Heart left ventricle (tissue), 16 donors: Measurements from ENCODE around the gene CBX5. TPM values are rescaled to one million over a fixed set of nuclear protein-coding genes. Genes with fewer than 3 reads are reported as not detected.

ENCODE experiments used
- ATAC-seq, 4 donors: fragments of 200-7000 bp; cut with Tn5 transposase; one replicate each; pipeline ENCODE4 v1.9.1; 2020 to 2022; ENCODE audit warnings: moderate library complexity in 4 of 4, mild to moderate bottlenecking in 3 of 4, moderate number of reproducible peaks in 1 of 4
- DNase-seq, 5 donors: peaks; one replicate each; pipeline ENCODE4 v3.0.0-alpha.2; 2020
- H3K27ac ChIP-seq, 12 donors: fragments of 200-600 bp; sonication (generic) in 4 of 12; one replicate each; pipeline versions ENCODE4 v1.5.0 to v1.8.0; 2016 to 2022; ENCODE audit warnings: mild to moderate bottlenecking in 2 of 12
- H3K27me3 ChIP-seq, 9 donors: fragments of 200-600 bp; sonication (generic) in 2 of 9; one replicate each; pipeline versions ENCODE4 v1.5.1 to v1.8.0; 2016 to 2022; ENCODE audit warnings: mild to moderate bottlenecking in 3 of 9
- H3K36me3 ChIP-seq, 9 donors: fragments of 200-600 bp; sonication (generic) in 2 of 9; one replicate each; pipeline versions ENCODE4 v1.5.0 to v1.8.0; 2018 to 2022; ENCODE audit warnings: mild to moderate bottlenecking in 2 of 9
- H3K4me1 ChIP-seq, 12 donors: fragments of 200-600 bp; sonication (generic) in 4 of 12; one replicate each; pipeline versions ENCODE4 v1.5.0 to v1.8.0; 2016 to 2022; ENCODE audit warnings: mild to moderate bottlenecking in 3 of 12
- H3K4me3 ChIP-seq, 12 donors: fragments of 200-600 bp; sonication (generic) in 4 of 12; one replicate each; pipeline versions ENCODE4 v1.5.0 to v1.8.0; 2017 to 2022; ENCODE audit warnings: mild to moderate bottlenecking in 9 of 12, moderate library complexity in 4 of 12
- H3K9me3 ChIP-seq, 12 donors: fragments of 200-600 bp; sonication (generic) in 4 of 12; one replicate each; pipeline versions ENCODE4 v1.5.0 to v1.8.0; 2016 to 2022; ENCODE audit warnings: mild to moderate bottlenecking in 1 of 12
- POLR2A ChIP-seq, 2 donors: fragments of 450-650 bp; IDR thresholded peaks; one replicate each; pipeline ENCODE4 v1.6.1; 2017; ENCODE audit warnings: antibody characterized with exemption in 2 of 2, mild to moderate bottlenecking in 2 of 2, moderate library complexity in 2 of 2
- WGBS, 4 donors: extraction: QIAGEN DNeasy Blood & Tissue Kit in 2 of 4; methylation state at CpG; one replicate each; pipeline versions ENCODE4 v1.1.5 to v1.1.7; 2013 to 2018; 5-methylcytosine and 5-hydroxymethylcytosine counted together
- intact Hi-C, 10 donors: fragments of 100-400 bp; cut with DNase I; formaldehyde crosslinking; loops; one replicate each; pipeline versions ENCODE4 v1.11.1 to v1.14.2; 2022
- polyA plus RNA-seq, 2 donors: library from polyadenylated mRNA; stranded (reverse); fragments of 200-250 nt; gene quantifications; one replicate each; pipeline ENCODE4 v1.2.3, GENCODE V29; 2013
- total RNA-seq, 9 donors: library from RNA; depleted of rRNA in 2 of 9; stranded (reverse); fragments of >200 nt in 2 of 9; fragmentation: NEBNext Ultra II Directional in 3 of 9; extraction: Animal tissue kit (Norgen Biotek cat#: 25700) in 3 of 9; gene quantifications; one replicate each; pipeline versions ENCODE4 v1.1.0 to v1.2.4, GENCODE V29; 2016 to 2023
- TF ChIP-seq, protein P1 (sequence below), 12 donors: fragments of 200-600 bp; sonication (generic) in 4 of 12; IDR thresholded peaks; one replicate each; pipeline versions ENCODE4 v1.5.0 to v1.8.0; 2018 to 2022; ENCODE audit warnings: antibody characterized with exemption in 12 of 12, mild to moderate bottlenecking in 5 of 12
- donor health status: ischemic (EF 13 %, LVEDD 7.1; RV severe dilation, severe dysfunction).
- donor health status: healthy with polysubstance abuse.
- donor health status: DM: no; HTN: yes; CAD: no.
- donor health status: DM: no; HTN: no; CAD: no.
- donor health status: ischemic (EF 25% LVEDD 6.9; RV normal size, moderate dysfunction).
- donor health status: ischemic (EF 25% LVEDD 5.7; RV mildly dilated, moderate dysfunction).
- donor health status: healthy.
- donor health status: DM: yes; HTN: yes; CAD: no.
- donor health status: ischemic (EF 35%, LVEDD 5.7; RV mildly dilated, moderate dysfunction).
- donor health status: nonischemic (EF 11% LVEDD 7.7; RV severe dilation, severe dysfunction).
- donor health status: DM: yes; HTN: yes; CAD: no.
- donor health status: PGD.
- donor health status: ischemic (EF 29% LVEDD 5.4; RV normal size, mild dysfunction).
- donor health status: nonischemic (EF 23%, LVEDD 6.1; RV moderate dilation, normal function).

CBX5 gene
- total and polyA plus RNA-seq, 11 donors: 18.4 to 59.5 (median 39.9) TPM

DNA sequence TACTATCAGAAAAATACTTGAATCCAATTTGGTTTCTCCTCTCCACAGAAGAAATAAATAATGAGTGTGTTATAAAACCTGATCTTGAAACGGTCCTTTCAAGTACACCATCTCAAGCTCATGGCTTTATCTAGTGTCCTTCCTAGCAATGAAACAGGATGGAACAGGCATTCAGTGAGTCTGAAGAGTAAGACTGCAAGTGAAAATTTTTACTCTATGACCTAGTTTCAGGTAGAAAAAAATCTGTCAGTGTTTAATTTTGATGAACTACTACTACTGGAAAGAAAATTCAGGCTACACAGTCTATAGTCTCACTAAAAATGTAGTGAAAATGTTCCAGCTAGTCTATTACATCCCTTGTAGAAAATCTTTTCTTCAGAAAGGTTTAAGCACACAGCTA lies 7.7 kb downstream of the CBX5 start:
- TF ChIP-seq POLR2A (IDR thresholded peaks at IDR 0.05): no peak
- TF ChIP-seq, protein P1, sequence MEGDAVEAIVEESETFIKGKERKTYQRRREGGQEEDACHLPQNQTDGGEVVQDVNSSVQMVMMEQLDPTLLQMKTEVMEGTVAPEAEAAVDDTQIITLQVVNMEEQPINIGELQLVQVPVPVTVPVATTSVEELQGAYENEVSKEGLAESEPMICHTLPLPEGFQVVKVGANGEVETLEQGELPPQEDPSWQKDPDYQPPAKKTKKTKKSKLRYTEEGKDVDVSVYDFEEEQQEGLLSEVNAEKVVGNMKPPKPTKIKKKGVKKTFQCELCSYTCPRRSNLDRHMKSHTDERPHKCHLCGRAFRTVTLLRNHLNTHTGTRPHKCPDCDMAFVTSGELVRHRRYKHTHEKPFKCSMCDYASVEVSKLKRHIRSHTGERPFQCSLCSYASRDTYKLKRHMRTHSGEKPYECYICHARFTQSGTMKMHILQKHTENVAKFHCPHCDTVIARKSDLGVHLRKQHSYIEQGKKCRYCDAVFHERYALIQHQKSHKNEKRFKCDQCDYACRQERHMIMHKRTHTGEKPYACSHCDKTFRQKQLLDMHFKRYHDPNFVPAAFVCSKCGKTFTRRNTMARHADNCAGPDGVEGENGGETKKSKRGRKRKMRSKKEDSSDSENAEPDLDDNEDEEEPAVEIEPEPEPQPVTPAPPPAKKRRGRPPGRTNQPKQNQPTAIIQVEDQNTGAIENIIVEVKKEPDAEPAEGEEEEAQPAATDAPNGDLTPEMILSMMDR (IDR thresholded peaks at IDR 0.05): no peak
- DNase-seq: no peak
- H3K36me3 ChIP-seq: peaks cover 0 to 21% (median 13%) of the 10 kb centered on the region in 9 donors
- WGBS, 4 donors: 48 to 67% (median 58%) methylated on average over 1 of the region's 1 CpG
- H3K9me3 ChIP-seq: no peaks in the 10 kb centered on the region
- no peak overlapping the region for H3K27ac ChIP-seq
- no peak overlapping the region for H3K4me3 ChIP-seq
- no peaks in the 10 kb centered on the region for H3K27me3 ChIP-seq
- H3K4me1 ChIP-seq: peaks cover 0 to 9% (median under 1%) of the 10 kb centered on the region in 12 donors
- intact Hi-C loops: no loop called here
- ATAC-seq: no peak

DNA sequence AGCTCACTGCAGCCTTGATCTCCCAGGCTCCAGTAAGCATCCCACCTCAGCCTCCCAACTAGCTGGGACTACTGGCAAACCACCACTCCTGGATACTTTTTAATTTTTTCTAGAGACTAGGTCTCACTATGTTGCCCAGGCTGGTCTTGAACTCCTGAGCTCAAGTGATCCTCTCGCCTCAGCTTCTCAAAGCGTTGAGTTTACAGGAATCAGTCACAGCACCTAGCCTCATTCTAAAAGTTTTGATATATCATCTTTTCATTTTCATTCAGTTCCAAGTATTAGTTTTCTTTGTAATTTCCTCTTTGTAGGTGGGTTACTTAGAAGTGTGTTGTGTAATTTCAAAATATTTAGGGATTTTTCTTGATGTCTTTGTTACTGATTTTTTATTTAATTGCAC lies 9.6 kb downstream of the CBX5 start:
- no peak for DNase-seq
- 94 to 99% (median 97%) methylated on average over 2 of the region's 2 CpGs for WGBS, 4 donors
- ATAC-seq: no peak
- Histone ChIP-seq H3K36me3 (peaks cover 0 to 21% (median 13%) of the 10 kb centered on the region in 9 donors), H3K4me1 (peaks cover 0 to 5% (median 0%) of the 10 kb centered on the region in 12 donors), H3K27me3 (no peaks in the 10 kb centered on the region), H3K27ac (no peak overlapping the region), H3K4me3 (no peak overlapping the region), H3K9me3 (no peaks in the 10 kb centered on the region)
- intact Hi-C loops: no loop called here
- TF ChIP-seq, protein P1 (IDR thresholded peaks at IDR 0.05): no peak
- no peak for TF ChIP-seq POLR2A (IDR thresholded peaks at IDR 0.05)

DNA sequence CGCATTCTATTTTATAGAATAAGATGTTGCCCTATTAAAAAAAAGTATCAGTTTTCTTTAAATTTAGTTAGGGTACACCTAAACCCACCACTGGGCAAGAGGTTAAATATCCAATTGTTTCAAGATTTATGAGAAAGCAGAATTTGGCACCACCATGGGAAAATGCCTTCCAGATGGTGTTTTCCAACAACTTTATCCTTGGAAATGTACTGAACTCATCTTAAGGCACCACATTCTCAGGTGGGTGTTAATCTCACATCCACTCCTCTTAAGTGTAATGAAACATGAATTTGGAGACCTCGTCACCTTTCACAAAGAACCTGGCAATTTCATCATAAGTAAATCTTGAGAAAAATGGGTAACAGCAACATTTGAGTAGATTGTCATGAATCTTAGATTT lies 13.1 kb downstream of the CBX5 start:
- ATAC-seq (no peak), DNase-seq (no peak)
- no peaks in the 10 kb centered on the region for H3K27me3 ChIP-seq
- intact Hi-C loops: no loop called here
- no peaks in the 10 kb centered on the region for H3K36me3 ChIP-seq
- WGBS, 4 donors: 94 to 97% (median 96%) methylated on average over 2 of the region's 2 CpGs
- TF ChIP-seq, protein P1 (IDR thresholded peaks at IDR 0.05): no peak
- no peak for TF ChIP-seq POLR2A (IDR thresholded peaks at IDR 0.05)
- H3K9me3 ChIP-seq: no peaks in the 10 kb centered on the region
- H3K4me1 ChIP-seq: peaks cover 0 to 12% (median 9%) of the 10 kb centered on the region in 12 donors
- H3K4me3 ChIP-seq: no peak overlapping the region
- H3K27ac ChIP-seq: no peak overlapping the region

DNA sequence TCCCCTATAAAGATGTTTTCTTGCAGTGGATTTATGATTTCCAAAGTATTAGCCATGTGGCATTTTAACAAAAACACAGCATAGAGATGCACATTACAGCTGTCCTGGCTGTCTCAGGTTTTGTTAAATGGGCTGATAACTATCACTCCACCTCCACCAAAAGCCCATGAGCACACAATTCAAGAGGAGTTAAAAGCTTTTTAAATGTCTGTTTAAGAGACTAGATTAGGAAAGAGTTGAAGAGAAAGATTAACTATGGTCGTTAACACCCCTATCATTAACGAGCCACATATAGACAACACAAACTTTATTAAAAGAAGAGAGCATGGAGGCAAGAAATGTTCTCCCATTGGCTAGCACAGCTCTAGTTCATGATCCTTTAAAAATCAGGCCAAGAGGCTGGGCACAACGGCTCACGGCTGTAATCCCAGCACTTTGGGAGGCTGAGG lies 14.5 kb downstream of the CBX5 start:
- H3K27me3 ChIP-seq: no peaks in the 10 kb centered on the region
- H3K4me3 ChIP-seq: no peak overlapping the region
- TF ChIP-seq POLR2A (IDR thresholded peaks at IDR 0.05): no peak
- TF ChIP-seq, protein P1 (IDR thresholded peaks at IDR 0.05): no peak
- ATAC-seq (no peak), DNase-seq (no peak)
- intact Hi-C loops: no loop called here
- H3K4me1 ChIP-seq: peaks cover 0 to 27% (median 20%) of the 10 kb centered on the region in 12 donors
- WGBS, 4 donors: 90 to 95% (median 91%) methylated on average over 4 of the region's 4 CpGs
- no peak overlapping the region for H3K27ac ChIP-seq
- H3K36me3 ChIP-seq: no peaks in the 10 kb centered on the region
- no peaks in the 10 kb centered on the region for H3K9me3 ChIP-seq
